ENCODE results near the gene PSTPIP1. TPM values are rescaled to one million over a fixed set of nuclear protein-coding genes. Genes with fewer than 3 reads are reported as not detected.

Gene PSTPIP1
- total RNA-seq, 1 experiment from 2014 or later: not detected

DNA sequence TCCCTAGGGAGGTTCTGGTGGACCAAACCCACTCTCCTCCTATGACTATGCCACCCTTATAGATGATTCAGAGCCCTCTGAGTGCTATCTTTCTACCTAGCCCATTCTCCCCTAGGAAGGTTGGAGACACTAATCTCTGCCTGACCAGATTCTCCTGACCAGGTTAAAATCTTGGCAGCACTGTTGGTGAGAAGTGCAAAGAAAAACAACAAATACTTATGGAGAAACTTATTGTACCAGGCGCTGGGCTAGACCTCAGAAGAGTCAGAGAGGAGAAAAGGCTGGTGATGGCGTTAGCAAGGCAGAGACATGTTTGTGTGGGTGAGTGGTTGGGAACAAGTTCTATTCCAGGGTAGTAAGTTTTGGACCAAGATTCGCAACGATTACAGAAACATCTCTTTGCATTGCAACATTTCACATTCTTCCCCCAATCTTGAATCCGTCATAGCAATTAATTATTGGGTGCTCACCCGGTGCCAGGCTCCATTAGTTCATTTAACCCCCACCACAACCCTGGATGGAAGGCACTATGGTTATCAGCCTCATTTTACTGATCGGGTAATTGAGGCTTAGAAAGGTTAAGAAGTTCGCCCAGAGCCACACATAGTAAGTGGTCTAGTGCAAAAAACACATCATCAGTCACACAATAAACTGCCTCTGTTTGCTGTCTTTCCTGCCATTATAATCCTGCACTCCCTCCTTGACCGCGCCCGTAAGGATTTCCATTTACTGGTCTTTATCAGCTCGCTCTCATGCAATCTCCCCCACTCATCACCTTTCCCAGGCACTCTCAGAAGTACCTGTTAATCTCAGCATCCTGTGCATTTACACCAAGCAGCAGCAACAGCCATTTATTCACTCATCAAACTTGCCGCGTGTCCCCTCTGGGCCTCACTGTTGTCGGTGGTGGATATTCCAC is 76.6 kb downstream of the PSTPIP1 start:
- TF ChIP-seq EZH2phosphoT487 (IDR thresholded peaks at IDR 0.05; ENCODE audit: borderline replicate concordance, low read length): no peak
- TF ChIP-seq EZH2 (IDR thresholded peaks at IDR 0.05; ENCODE audit: low read length, unreplicated experiment): no peak
- TF ChIP-seq, protein P1, sequence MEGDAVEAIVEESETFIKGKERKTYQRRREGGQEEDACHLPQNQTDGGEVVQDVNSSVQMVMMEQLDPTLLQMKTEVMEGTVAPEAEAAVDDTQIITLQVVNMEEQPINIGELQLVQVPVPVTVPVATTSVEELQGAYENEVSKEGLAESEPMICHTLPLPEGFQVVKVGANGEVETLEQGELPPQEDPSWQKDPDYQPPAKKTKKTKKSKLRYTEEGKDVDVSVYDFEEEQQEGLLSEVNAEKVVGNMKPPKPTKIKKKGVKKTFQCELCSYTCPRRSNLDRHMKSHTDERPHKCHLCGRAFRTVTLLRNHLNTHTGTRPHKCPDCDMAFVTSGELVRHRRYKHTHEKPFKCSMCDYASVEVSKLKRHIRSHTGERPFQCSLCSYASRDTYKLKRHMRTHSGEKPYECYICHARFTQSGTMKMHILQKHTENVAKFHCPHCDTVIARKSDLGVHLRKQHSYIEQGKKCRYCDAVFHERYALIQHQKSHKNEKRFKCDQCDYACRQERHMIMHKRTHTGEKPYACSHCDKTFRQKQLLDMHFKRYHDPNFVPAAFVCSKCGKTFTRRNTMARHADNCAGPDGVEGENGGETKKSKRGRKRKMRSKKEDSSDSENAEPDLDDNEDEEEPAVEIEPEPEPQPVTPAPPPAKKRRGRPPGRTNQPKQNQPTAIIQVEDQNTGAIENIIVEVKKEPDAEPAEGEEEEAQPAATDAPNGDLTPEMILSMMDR (conservative IDR thresholded peaks at IDR 0.05; ENCODE audit: low read depth, low read length): no peak
- H3F3A ChIP-seq (ENCODE audit: low read length, unreplicated experiment): no peaks in the 10 kb centered on the region
- peaks cover 36% of the 10 kb centered on the region for H3K4me1 ChIP-seq (ENCODE audit: insufficient read depth, low read length)
- H3K9ac ChIP-seq (ENCODE audit: low read length): no peak overlapping the region
- ATAC-seq (no peak), DNase-seq (no peak)
- H4K20me1 ChIP-seq (ENCODE audit: low read length): peaks cover 9% of the 10 kb centered on the region; the same call in 1 of the 2 replicates
- H3K4me3 ChIP-seq (ENCODE audit: low read length): peak overlapping the region; percentile 86; the same call in 1 of the 2 replicates
- POLR2A ChIA-PET (ENCODE audit: unreplicated experiment): interaction anchor here (0.6 kb wide), 1 partner anchor 11 kb away, joined by 4 read pairs; no protein-coding TSS in a partner anchor
- no TSS peak for BruUV-seq (replicated peaks)
- H3K27ac ChIP-seq (ENCODE audit: low read length): no peak overlapping the region
- intact Hi-C loops (cut with micrococcal nuclease): no loop called here
- H3K9me2 ChIP-seq (replicated peaks; ENCODE audit: low read length): no peaks in the 10 kb centered on the region
- CTCF ChIA-PET: no interaction called here
- no peaks in the 10 kb centered on the region for H3K9me3 ChIP-seq (ENCODE audit: low read length)
- peak overlapping the region; percentile 73 for H2AFZ ChIP-seq (ENCODE audit: low read length)
- no peaks in the 10 kb centered on the region for H3K36me3 ChIP-seq (ENCODE audit: low read depth, low read length)
- peak overlapping the region; percentile 62 for H3K4me2 ChIP-seq (ENCODE audit: low read length)
- no peaks in the 10 kb centered on the region for H3K27me3 ChIP-seq (ENCODE audit: low read length)
- peaks cover 35% of the 10 kb centered on the region for H3K79me2 ChIP-seq (ENCODE audit: low read length)

DNA sequence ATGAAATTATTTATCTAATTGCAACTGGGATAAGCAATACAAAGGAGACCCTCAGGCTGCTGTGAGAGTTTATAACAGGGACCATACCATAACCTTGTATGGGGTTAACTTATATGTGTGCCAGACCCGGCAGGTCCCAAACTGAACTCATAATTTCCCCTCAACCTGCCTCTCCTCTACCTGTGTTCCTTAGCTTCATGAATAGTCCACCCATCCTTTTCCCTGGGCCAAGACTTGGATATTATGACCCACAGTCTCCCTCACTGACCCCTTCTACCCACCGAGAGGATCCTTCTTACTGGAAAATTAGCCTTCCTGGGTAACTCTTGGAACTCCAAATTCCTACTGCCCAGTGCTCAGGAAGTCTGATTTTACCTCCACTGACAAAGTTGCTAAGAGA is 79.4 kb downstream of the PSTPIP1 start:
- H3K4me1 ChIP-seq (ENCODE audit: insufficient read depth, low read length): peaks cover 12% of the 10 kb centered on the region; the same call in 1 of the 2 replicates
- H3K36me3 ChIP-seq (ENCODE audit: low read depth, low read length): no peaks in the 10 kb centered on the region
- H3K4me2 ChIP-seq (ENCODE audit: low read length): no peak overlapping the region
- no peaks in the 10 kb centered on the region for H3F3A ChIP-seq (ENCODE audit: low read length, unreplicated experiment)
- no peaks in the 10 kb centered on the region for H3K9me3 ChIP-seq (ENCODE audit: low read length)
- ATAC-seq (no peak), DNase-seq (no peak)
- no peaks in the 10 kb centered on the region for H3K27me3 ChIP-seq (ENCODE audit: low read length)
- H3K27ac ChIP-seq (ENCODE audit: low read length): no peak overlapping the region
- BruUV-seq (replicated peaks): no TSS peak
- H2AFZ ChIP-seq (ENCODE audit: low read length): no peak overlapping the region
- H4K20me1 ChIP-seq (ENCODE audit: low read length): peaks cover 9% of the 10 kb centered on the region; the same call in 1 of the 2 replicates
- intact Hi-C loops (cut with micrococcal nuclease): no loop called here
- ChIA-PET CTCF (no interaction called here), POLR2A (ENCODE audit: unreplicated experiment) (no interaction called here)
- H3K4me3 ChIP-seq (ENCODE audit: low read length): no peak overlapping the region
- no peaks in the 10 kb centered on the region for H3K9me2 ChIP-seq (replicated peaks; ENCODE audit: low read length)
- no peak overlapping the region for H3K9ac ChIP-seq (ENCODE audit: low read length)
- peaks cover 12% of the 10 kb centered on the region for H3K79me2 ChIP-seq (ENCODE audit: low read length)
- TF ChIP-seq, protein P1 (conservative IDR thresholded peaks at IDR 0.05; ENCODE audit: low read depth, low read length): no peak
- TF ChIP-seq EZH2phosphoT487 (IDR thresholded peaks at IDR 0.05; ENCODE audit: borderline replicate concordance, low read length): no peak
- no peak for TF ChIP-seq EZH2 (IDR thresholded peaks at IDR 0.05; ENCODE audit: low read length, unreplicated experiment)

DNA sequence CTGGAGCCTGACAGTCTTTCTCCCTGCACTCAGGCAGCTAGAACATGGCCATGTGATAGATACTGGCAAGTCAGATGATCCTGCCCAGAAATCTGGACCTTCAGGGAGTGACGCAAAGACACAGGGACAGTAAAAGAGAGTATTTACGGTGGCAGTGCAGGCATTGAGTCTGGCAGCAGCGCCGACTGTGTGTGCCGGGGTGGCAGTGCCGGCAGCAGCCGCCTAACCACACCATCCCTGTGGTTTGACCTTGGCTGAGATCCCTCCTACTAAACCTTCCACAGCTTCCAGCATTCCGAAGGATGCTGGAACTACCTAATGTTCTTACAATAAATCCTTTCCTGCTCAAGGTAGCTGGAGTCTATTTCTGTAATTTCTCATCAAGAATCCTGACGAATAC is 80.6 kb downstream of the PSTPIP1 start:
- H3K4me2 ChIP-seq (ENCODE audit: low read length): 0 out of 2 replicates have a peak overlapping the region, but pooled peaks have one; percentile 24
- H3K27me3 ChIP-seq (ENCODE audit: low read length): no peaks in the 10 kb centered on the region
- no peaks in the 10 kb centered on the region for H3F3A ChIP-seq (ENCODE audit: low read length, unreplicated experiment)
- no peaks in the 10 kb centered on the region for H3K36me3 ChIP-seq (ENCODE audit: low read depth, low read length)
- H3K4me3 ChIP-seq (ENCODE audit: low read length): no peak overlapping the region
- no peak overlapping the region for H3K9ac ChIP-seq (ENCODE audit: low read length)
- H4K20me1 ChIP-seq (ENCODE audit: low read length): no peaks in the 10 kb centered on the region
- CTCF ChIA-PET: no interaction called here
- no TSS peak for BruUV-seq (replicated peaks)
- H3K27ac ChIP-seq (ENCODE audit: low read length): no peak overlapping the region
- intact Hi-C loops (cut with micrococcal nuclease): no loop called here
- H3K4me1 ChIP-seq (ENCODE audit: insufficient read depth, low read length): peaks cover 8% of the 10 kb centered on the region; the same call in 1 of the 2 replicates
- no peaks in the 10 kb centered on the region for H3K79me2 ChIP-seq (ENCODE audit: low read length)
- no peaks in the 10 kb centered on the region for H3K9me2 ChIP-seq (replicated peaks; ENCODE audit: low read length)
- POLR2A ChIA-PET (ENCODE audit: unreplicated experiment): no interaction called here
- no peaks in the 10 kb centered on the region for H3K9me3 ChIP-seq (ENCODE audit: low read length)
- TF ChIP-seq, protein P1 (conservative IDR thresholded peaks at IDR 0.05; ENCODE audit: low read depth, low read length): peak; percentile 34
- TF ChIP-seq EZH2 (IDR thresholded peaks at IDR 0.05; ENCODE audit: low read length, unreplicated experiment): no peak
- DNase-seq (peak; percentile 81), ATAC-seq (peak; percentile 64)
- no peak overlapping the region for H2AFZ ChIP-seq (ENCODE audit: low read length)
